Effector CD4-positive, alpha-beta T cell (primary cell): ENCODE results near the gene C1orf232.

ENCODE experiments used
- DNase-seq: peaks from one replicate; pipeline ENCODE4 v3.0.0-alpha.2; 2020

The C1orf232 gene

GRCh38 chr1:26177182-26177684 is 8.5 kb upstream of the C1orf232 start, which contains the start of gene CNKSR1:
TSS of gene CNKSR1 (plus strand) at chr1:26177491. CDS start at chr1:26177548, 57 bp downstream.
- DNase-seq: no peak

DNA sequence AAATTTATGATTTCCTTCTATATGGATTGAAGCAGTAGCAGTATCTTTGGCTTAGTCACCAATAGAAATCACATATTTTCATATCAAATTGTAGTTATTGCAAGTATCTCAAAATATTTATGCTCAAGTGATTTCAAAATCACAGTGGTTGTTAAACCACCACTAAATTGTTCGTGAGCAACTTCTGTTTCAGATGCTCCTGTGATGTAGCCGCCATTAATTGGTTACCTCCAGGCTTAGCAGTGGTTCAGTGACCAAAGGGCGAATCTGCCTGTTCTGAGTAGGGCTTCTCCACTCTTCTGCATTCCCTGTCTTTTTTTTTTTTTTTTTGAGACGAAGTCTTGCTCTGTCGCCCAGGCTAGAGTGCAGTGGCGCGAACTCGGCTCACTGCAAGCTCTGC is 6.6 kb upstream of the C1orf232 start:
- DNase-seq: no peak

DNA sequence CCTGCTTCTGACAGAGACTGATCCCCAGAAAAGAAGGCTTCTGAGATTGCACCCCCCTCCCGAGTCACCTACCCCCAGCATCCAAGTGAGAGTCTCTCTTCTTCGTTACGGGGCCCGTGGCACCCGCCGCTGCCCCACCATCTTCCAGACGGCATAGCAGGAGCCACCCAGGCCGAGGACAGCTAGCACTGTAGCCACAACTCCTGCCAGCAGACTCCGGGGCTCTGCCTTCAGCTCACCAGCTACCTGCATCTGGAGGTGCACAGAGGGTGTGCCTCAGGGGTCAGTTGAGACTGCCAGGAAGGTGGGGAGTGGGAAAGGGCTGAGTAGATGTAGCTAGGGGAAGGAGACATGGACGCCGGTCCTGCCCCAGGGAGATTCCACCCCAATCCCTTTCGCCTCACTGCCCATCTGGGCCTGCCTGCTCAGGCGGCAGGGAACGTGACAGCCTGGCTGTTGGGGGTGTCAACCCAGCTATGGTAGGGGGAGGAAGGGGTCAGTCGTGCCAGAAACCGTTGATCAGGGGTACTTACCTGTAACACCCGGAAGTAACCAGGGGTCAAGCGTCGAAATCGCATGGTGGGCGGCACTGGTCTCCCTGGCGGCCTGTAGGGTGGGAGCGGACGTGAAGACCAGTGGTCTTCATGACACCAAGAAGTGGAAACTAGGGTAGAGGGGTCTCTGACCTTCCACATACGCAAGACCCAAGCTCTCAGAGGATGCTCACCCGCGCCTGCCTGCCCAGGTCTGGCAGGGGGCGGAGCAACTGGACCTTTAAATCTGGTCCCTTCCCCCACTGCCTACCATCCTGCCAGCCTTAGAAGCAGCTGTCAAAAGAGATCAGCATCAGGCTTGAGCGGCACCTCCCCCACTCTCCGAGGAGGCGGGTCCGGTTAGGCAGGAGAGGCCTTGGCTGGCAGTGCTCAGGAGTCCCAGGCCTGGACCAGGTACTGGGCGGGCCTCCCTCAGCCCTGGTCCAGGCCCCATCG is 2.6 kb upstream of the C1orf232 start, which contains the start of gene ZNF593OS:
TSS of gene ZNF593OS (minus strand) at position 749 of the 989 bp plus-strand sequence. CDS start at position 578, 171 bp downstream.
- no peak for DNase-seq

GRCh38 chr1:26170472-26170821 is 1.7 kb upstream of the C1orf232 start:
- DNase-seq: no peak

DNA sequence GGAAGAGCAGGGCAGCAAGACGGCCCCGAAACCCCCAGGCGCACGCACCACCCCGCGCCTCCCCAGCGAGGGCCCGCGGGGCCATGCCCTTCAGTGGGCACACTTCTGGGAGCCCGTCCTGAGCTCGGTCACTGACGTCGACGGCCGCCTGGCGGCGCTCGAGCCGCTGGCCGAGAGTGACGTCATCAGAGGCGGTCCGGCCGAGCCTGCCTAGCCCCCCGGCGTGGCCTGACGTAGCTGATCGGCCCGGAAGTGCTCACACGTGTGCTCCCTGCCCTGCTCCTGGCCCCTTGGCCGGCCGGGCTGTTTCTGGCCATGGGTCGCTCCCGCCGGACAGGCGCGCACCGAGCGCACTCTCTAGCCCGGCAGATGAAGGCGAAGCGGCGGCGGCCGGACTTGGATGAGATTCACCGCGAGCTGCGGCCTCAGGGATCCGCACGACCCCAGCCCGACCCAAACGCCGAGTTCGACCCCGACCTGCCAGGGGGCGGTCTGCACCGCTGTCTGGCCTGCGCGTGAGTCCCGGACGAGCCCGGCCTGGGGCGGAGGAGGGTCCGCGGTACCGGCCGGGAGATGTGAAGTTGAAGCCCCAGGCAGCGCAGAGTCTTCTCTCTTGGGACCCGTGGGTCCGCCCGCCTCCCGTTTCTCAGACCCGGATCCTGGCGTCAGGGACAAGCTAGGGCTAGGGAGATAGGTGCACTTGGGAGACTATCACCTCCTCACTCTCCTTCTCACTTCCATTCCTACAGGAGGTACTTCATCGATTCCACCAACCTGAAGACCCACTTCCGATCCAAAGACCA is 1.1 kb upstream of the C1orf232 start, which contains the start of gene ZNF593:
TSS of gene ZNF593 (plus strand) at position 240 of the 803 bp plus-strand sequence. CDS start at position 316, 76 bp downstream.
- DNase-seq: peak; percentile 74

GRCh38 chr1:26169198-26169554 is 413 bp upstream of the C1orf232 start:
- DNase-seq: no peak

DNA sequence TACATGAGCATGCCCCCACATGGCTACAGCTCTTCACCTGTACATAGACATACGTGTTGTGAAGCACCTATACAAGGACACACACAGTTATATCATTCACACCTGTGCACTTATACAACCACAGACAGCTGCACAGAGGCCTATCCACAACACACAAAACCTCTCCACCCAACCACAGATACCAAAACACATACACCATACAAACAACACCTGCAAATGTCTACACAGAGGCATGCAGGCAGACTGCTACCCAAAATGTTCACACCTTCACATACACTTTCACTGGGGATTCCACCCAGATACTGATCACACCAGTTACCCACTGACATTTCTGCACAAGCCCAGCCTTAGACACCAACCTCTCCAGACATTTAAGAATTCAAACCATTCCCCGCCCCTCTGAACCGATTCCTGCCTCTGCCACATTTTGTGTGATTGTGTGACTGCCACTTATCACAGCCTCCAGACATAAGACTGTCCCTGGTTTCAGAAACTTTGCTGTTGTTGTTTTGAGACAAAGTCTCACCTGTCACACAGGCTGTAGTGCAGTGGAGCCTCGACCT is 2.0 kb downstream of the C1orf232 start:
- no peak for DNase-seq

DNA sequence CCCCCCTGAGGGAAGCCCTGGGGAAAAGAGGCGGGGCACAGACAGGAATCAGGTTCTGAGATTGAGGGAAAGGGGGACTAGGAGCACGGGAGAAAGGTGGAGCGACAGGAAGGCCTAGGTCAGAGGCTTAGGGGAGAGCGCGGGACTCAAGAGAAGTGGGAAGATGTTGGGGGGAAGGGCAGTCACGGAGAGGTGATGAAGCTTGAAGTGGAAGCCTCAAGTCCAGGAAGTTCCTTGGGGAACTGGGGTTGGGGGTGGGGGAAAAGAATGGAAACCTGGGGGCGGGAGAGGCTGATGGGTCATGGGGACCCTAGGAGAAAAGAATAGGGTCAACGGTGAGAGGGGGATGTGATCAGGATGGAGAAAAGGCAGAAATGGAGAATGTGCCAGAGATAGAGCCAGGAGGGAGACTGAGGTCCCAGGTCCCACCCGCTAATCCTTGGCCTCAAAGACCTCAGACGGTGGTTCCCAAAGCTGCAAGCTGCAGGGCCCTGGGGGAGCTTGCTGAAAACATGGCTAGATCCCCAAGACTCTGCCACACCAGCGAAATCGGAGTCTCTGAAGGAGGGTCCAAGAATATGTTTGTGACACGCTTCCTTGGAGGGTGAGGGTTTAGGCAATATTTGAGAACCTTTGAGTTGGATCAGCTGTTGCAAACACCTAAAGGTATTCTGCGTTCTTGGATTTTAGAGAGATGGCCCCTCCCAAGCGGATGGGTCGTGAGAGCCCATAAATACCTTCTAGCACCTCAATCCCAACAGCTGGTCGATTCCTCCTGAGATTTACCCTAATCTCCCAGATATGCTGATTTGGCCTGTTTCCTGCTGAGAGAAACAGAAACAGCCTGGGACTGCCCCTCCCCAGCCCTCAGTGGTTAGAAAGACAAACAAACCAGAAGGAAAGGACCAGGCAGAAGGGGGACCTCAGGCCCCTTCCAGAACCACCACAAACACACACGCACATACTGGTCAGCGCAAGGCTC is 3.6 kb downstream of the C1orf232 start:
- no peak for DNase-seq

GRCh38 chr1:26164036-26164860 is 4.5 kb downstream of the C1orf232 start:
- DNase-seq: peak; percentile 34

- DNase-seq: no peak
Measured at GRCh38 chr1:26163684-26164035, 5.1 kb downstream of the C1orf232 start.

- DNase-seq: no peak
Measured at GRCh38 chr1:26162220-26162709, 6.5 kb downstream of the C1orf232 start.

GRCh38 chr1:26161415-26162219 is 7.1 kb downstream of the C1orf232 start:
- DNase-seq: no peak

DNA sequence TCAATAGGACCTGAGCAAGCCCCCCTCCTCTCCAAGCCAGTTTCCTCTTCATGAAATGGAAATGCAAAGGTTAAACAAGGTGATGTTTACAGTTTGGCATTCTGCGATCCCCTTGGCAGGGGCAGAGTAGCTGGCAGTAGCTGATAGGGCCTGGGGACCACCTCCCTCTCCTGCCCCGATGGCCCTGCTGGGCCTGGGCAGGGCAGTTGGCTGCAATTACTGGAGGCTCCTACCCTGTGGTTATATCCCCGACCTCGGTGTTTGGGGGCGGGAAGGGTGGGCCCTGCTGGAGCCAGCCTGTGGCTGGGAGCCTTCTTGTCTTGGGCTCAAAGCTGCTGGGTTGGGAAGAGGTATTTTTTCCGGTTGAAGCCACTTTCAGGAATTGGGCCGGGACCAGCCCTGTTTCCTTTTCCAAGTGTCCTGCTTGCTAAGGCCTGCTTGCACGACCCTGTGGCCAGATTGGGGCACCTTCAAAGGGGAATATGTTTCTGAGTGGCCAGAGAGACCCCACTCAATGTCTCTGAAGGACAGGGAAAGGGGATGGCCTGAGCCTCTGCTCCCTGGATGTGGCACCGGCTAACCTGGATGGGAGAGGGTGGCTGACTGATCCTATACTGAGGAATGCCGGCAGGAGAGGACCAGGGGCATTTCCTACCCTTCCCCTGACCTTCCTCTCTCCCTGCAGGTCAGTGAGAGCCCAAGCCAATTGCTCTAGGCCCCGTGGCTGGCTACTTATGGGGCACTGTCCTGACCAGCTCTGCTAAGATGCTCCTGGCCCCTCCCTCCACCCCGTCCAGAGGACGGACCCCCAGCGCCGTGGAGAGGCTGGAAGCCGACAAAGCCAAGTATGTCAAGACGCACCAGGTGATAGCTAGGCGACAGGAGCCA is 8.0 kb downstream of the C1orf232 start:
- no peak for DNase-seq

GRCh38 chr1:26159743-26160039 is 9.1 kb downstream of the C1orf232 start:
- no peak for DNase-seq

GRCh38 chr1:26158908-26159742 is 9.6 kb downstream of the C1orf232 start, which contains the start of gene FAM110D:
TSS of gene FAM110D (plus strand) at chr1:26159079. CDS start at chr1:26161292, 2,213 bp downstream.
- DNase-seq: no peak

GRCh38 chr1:26158271-26158907 is 10.4 kb downstream of the C1orf232 start:
- no peak for DNase-seq
